GM12878 (cell line): ENCODE results near the gene ABHD8. TPM values are rescaled to one million over a fixed set of nuclear protein-coding genes. Genes with fewer than 3 reads are reported as not detected.

Experiments used
- ATAC-seq: fragments of 200-7000 bp; cut with Tn5 transposase; 3 replicates; pipeline ENCODE4 v1.9.1; 2020; ENCODE audit warnings: mild to moderate bottlenecking, moderate library complexity
- BruUV-seq: library from RNA; stranded (reverse); fragments of 400-500 nt; replicated peaks from 2 replicates; lab custom pipeline; 2021; lab: Mats Ljungman, UMichigan
- CTCF ChIA-PET: fragments of 300-600 bp; sonication (Branson Sonifier 250); formaldehyde crosslinking; extraction: SDS; loops from one replicate; lab custom pipeline; 2021; ENCODE audit warnings: inconsistent platforms; lab: Yijun Ruan, JAX
- POLR2A ChIA-PET: fragments of 350-600 bp; formaldehyde crosslinking; extraction: SDS; loops from one replicate; lab custom pipeline; 2021; ENCODE audit warnings: inconsistent platforms; lab: Charles Lee
- RAD21 ChIA-PET: fragments of 300-600 bp; sonication (Branson Sonifier 250); formaldehyde crosslinking; loops from one replicate; lab custom pipeline; 2023; ENCODE audit warnings: antibody characterized with exemption; ENCODE audit not compliant: unreplicated experiment; lab: Charles Lee
- SMC1A ChIA-PET: fragments of 300-600 bp; sonication (Branson Sonifier 250); formaldehyde crosslinking; loops from one replicate; lab custom pipeline; 2023; ENCODE audit not compliant: unreplicated experiment, uncharacterized antibody; lab: Charles Lee
- DNase-seq: peaks from one replicate; pipeline ENCODE4 v3.0.0-alpha.2; 2011; ENCODE audit warnings: low read depth, low spot score
- FAIRE-seq: peaks from 3 replicates; lab custom pipeline; 2011; peaks lifted over from hg19 to GRCh38; lab: Jason Lieb, UNC
- H2AFZ ChIP-seq: 2 replicates; pipeline ENCODE4 v1.6.0; 2011; ENCODE audit warnings: low read depth, low read length, control low read depth; ENCODE audit not compliant: control insufficient read depth
- H3K27ac ChIP-seq: 2 replicates; pipeline ENCODE4 v1.5.1; 2011; ENCODE audit warnings: control low read depth; ENCODE audit not compliant: control insufficient read depth, insufficient read depth
- H3K27me3 ChIP-seq, 2 experiments: replicated peaks in 1 of 2; 2 replicates each; pipeline versions ENCODE4 v1.6.0 to v1.6.1; 2011; ENCODE audit warnings: low read length in 1 of 2; ENCODE audit not compliant: control insufficient read depth in 2 of 2, insufficient read depth in 2 of 2
- H3K36me3 ChIP-seq, 2 experiments: 2 replicates each; pipeline ENCODE4 v1.5.1; 2011; ENCODE audit warnings: low read length in 1 of 2; ENCODE audit not compliant: control insufficient read depth in 2 of 2, insufficient read depth in 2 of 2
- H3K4me1 ChIP-seq: 2 replicates; pipeline ENCODE4 v1.6.1; 2011; ENCODE audit warnings: mild to moderate bottlenecking, low read length, moderate library complexity, mixed read lengths; ENCODE audit not compliant: control insufficient read depth, insufficient read depth
- H3K4me2 ChIP-seq: 2 replicates; pipeline ENCODE4 v1.6.0; 2011; ENCODE audit warnings: control low read depth; ENCODE audit not compliant: control insufficient read depth, insufficient read depth
- H3K4me3 ChIP-seq: fragments of 200-600 bp; sonication (generic); 2 replicates; pipeline ENCODE4 v1.5.1; 2016
- H3K79me2 ChIP-seq: 2 replicates; pipeline ENCODE4 v1.6.0; 2011; ENCODE audit warnings: low read length; ENCODE audit not compliant: control insufficient read depth, insufficient read depth
- H3K9ac ChIP-seq: 2 replicates; pipeline ENCODE4 v1.8.0; 2011; ENCODE audit warnings: low read length, control low read depth, mixed read lengths; ENCODE audit not compliant: control insufficient read depth, insufficient read depth
- H3K9me3 ChIP-seq: replicated peaks from 3 replicates; pipeline ENCODE4 v1.5.1; 2011; ENCODE audit warnings: mild to moderate bottlenecking, low read length; ENCODE audit not compliant: control insufficient read depth, insufficient read depth
- H4K20me1 ChIP-seq: 2 replicates; pipeline ENCODE4 v1.6.0; 2011; ENCODE audit not compliant: control insufficient read depth, insufficient read depth
- BMI1 ChIP-seq: fragments of 450-650 bp; IDR thresholded peaks from 2 replicates; pipeline ENCODE4 v1.6.1; 2016; ENCODE audit warnings: mild to moderate bottlenecking, moderate library complexity, borderline replicate concordance
- EGR1 ChIP-seq, 2 experiments: IDR thresholded peaks; 1 replicate in 1 of 2; 2 replicates in 1 of 2; pipeline ENCODE4 v1.6.1; 2011 to 2012; ENCODE audit warnings: low read depth in 2 of 2, low read length in 2 of 2, borderline replicate concordance in 1 of 2, mild to moderate bottlenecking in 1 of 2, moderate library complexity in 1 of 2
- IKZF1 ChIP-seq: fragments of 450-650 bp; conservative IDR thresholded peaks from 2 replicates; pipeline ENCODE4 v1.6.1; 2017; ENCODE audit warnings: antibody characterized with exemption, mild to moderate bottlenecking
- SRF ChIP-seq, 2 experiments: IDR thresholded peaks; 2 replicates each; pipeline ENCODE4 v1.6.1; 2011; ENCODE audit warnings: low read depth in 2 of 2, low read length in 2 of 2, mild to moderate bottlenecking in 1 of 2, moderate library complexity in 1 of 2
- TCF12 ChIP-seq: IDR thresholded peaks from 2 replicates; pipeline ENCODE4 v1.6.1; 2011; ENCODE audit warnings: low read depth, mild to moderate bottlenecking, low read length
- WGBS: methylation state at CpG from one replicate; pipeline ENCODE4 v1.1.6; 2016; ENCODE audit warnings: low lambda C conversion rate; ENCODE audit not compliant: insufficient replicate concordance, insufficient coverage; ENCODE audit errors: missing lambda C conversion rate; 5-methylcytosine and 5-hydroxymethylcytosine counted together
- in situ Hi-C: fragments of 300-500 bp; cut with MboI; formaldehyde crosslinking; loops from 9 replicates; pipeline ENCODE4 v1.14.3; 2018; ENCODE audit warnings: mixed read lengths
- intact Hi-C: fragments of 100-400 bp; cut with micrococcal nuclease; formaldehyde crosslinking; loops from one replicate; pipeline ENCODE4 v1.14.2; 2022; ENCODE audit not compliant: unreplicated experiment
- polyA plus RNA-seq, 11 experiments: library from polyadenylated mRNA; depleted of rRNA in 4 of 11; unstranded in 6 of 11; stranded (reverse) in 5 of 11; fragments of >200 nt; fragmentation: Nextera tagmentation in 4 of 11; fragmentation: Illumina TruSeq in 1 of 11; extraction: Ambion mirVana in 4 of 11; extraction: Trizol in 1 of 11; gene quantifications; 1 replicate in 1 of 11; 2 replicates in 10 of 11; pipeline versions ENCODE4 v1.2.1 to v1.2.3, GENCODE V29; 2011 to 2016; ENCODE audit warnings: inconsistent platforms in 2 of 11, missing spikeins in 2 of 11, low read depth in 1 of 11
- total RNA-seq, 4 experiments: library from RNA; depleted of rRNA in 3 of 4; stranded (reverse); fragments of >200 nt in 3 of 4; fragmentation: Illumina TruSeq in 1 of 4; extraction: Trizol in 1 of 4; gene quantifications; 2 replicates each; pipeline versions ENCODE4 v1.2.1 to v1.2.3, GENCODE V29; 2013 to 2021
- TF ChIP-seq, protein P1 (sequence below): IDR thresholded peaks from 2 replicates; pipeline ENCODE4 v1.6.1; 2011; ENCODE audit warnings: borderline replicate concordance, low read depth, mild to moderate bottlenecking, moderate library complexity, mixed read lengths, low read length; ENCODE audit not compliant: insufficient read depth; ENCODE audit errors: extremely low read length

Gene ABHD8
- total and polyA plus RNA-seq, 10 of the 15 experiments (the other 5 are each of a cell fraction or from before 2014, with no cell fraction given) = 0.03 to 12.5 (median 6.0) TPM

DNA sequence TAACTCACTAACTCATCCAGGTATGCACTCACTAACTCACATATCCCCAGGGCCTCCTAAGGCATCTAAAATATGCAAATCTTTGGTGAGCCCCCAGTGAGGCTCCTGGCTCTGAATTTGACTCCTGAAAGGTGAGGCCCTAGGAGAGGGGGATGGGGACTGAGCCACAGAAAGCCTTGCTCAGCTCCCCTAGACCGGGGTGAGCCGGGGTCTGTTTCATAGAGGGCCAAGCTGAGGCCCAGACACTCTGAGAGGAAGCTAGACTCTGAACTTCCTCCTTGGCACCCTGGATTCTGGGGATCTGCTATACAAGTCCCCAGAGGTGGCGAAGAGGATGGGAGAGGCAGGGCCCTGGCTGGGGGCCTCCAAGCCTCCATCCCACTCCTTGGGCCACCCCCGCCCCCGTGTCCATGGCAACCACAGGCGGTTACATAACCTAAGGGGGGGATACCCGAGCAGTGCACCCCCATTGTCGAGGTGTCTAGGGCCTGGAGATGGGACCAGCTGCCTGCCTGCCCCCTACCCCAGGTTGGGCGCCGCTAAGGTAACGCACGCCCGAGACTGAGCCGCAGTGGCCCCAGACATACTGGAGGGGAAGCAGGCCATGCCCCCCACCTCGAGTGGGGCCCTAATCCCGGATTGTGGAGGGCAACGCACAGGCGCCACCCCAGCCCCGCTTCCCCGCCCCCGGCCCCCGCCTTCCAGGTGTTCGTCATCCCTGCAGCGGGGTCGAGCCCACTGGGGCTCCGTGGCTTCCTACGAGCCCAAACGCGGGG is 646 bp downstream of the ABHD8 start:
- FAIRE-seq = no peak
- WGBS = 18% methylated on average over 23 of the region's 29 CpGs

More for the DNA sequence above, 646 bp downstream of the ABHD8 start:
- in situ Hi-C loops = no loop called here
- intact Hi-C loops = loop anchor here (10.0 kb wide), 1 partner anchor 408 kb away; no protein-coding TSS in a partner anchor
- no peaks in the 10 kb centered on the region for H3K27me3 ChIP-seq
- peak overlapping the region; percentile 73 for H3K9ac ChIP-seq
- ChIA-PET SMC1A (interaction anchor here (1.0 to 1.7 kb wide), 4 partner anchors 9 to 228 kb away, joined by 3 to 4 read pairs (median 3); partner anchors contain the start of gene BABAM1), RAD21 (interaction anchor here (0.7 to 1.1 kb wide), 5 partner anchors 8 to 86 kb away, joined by 3 to 7 read pairs (median 3); partner anchors contain the start of gene BABAM1)
- H3K4me2 ChIP-seq = peak overlapping the region; percentile 97
- H3K36me3 ChIP-seq = no peaks in the 10 kb centered on the region
- H3K4me3 ChIP-seq = peak overlapping the region; percentile 96
- H3K9me3 ChIP-seq = no peaks in the 10 kb centered on the region; the same call in 2 of the 3 replicates
- no peak for DNase-seq
- ATAC-seq = no peak; the same call in 2 of the 3 replicates
- peak overlapping the region; percentile 70 for H2AFZ ChIP-seq
- peaks cover 11% of the 10 kb centered on the region for H3K79me2 ChIP-seq
- TF ChIP-seq TCF12 = no peak
- TF ChIP-seq BMI1 = peak; percentile 33; the same call in 1 of the 2 replicates
- TF ChIP-seq SRF (IDR thresholded peaks at IDR 0.05; ENCODE audit: low read depth in 2 of 2, low read length in 2 of 2) = no peak
- peak in 1 of 2 experiments; percentile 27; a peak in 1 of 3 replicates for TF ChIP-seq EGR1 (IDR thresholded peaks at IDR 0.05; ENCODE audit: borderline replicate concordance in 1 of 2, low read depth in 2 of 2, low read length in 2 of 2)
- TF ChIP-seq, protein P1, sequence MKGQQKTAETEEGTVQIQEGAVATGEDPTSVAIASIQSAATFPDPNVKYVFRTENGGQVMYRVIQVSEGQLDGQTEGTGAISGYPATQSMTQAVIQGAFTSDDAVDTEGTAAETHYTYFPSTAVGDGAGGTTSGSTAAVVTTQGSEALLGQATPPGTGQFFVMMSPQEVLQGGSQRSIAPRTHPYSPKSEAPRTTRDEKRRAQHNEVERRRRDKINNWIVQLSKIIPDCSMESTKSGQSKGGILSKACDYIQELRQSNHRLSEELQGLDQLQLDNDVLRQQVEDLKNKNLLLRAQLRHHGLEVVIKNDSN = no peak
- no peak for TF ChIP-seq IKZF1
- TF ChIP-seq, all 136 proteins: peak for 2
- CTCF ChIA-PET = interaction anchor here (0.6 to 5.0 kb wide), 2 partner anchors 9 to 86 kb away, joined by 3 to 43 read pairs; no protein-coding TSS in a partner anchor
- Histone ChIP-seq H3K4me1 (peaks cover 16% of the 10 kb centered on the region), H3K27ac (peak overlapping the region; percentile 69), H4K20me1 (no peaks in the 10 kb centered on the region)
- BruUV-seq = no TSS peak
- POLR2A ChIA-PET = interaction anchor here (1.3 to 2.9 kb wide), 2 partner anchors 33 to 103 kb away, joined by 5 to 12 read pairs; partner anchors contain the start of genes ANO8 and BST2
